ENCODE measurements around the gene PTBP1.

GRCh38 chr19:858868-859843, 61.9 kb downstream of the PTBP1 start, which contains the start of gene CFD:
- TF ChIP-seq, protein P1, sequence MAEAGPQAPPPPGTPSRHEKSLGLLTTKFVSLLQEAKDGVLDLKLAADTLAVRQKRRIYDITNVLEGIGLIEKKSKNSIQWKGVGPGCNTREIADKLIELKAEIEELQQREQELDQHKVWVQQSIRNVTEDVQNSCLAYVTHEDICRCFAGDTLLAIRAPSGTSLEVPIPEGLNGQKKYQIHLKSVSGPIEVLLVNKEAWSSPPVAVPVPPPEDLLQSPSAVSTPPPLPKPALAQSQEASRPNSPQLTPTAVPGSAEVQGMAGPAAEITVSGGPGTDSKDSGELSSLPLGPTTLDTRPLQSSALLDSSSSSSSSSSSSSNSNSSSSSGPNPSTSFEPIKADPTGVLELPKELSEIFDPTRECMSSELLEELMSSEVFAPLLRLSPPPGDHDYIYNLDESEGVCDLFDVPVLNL (CRISPR knock-in tag; IDR thresholded peaks at IDR 0.05; ENCODE audit: borderline replicate concordance, low read depth), result no peak
- TF ChIP-seq ETV6 (CRISPR knock-in tag; IDR thresholded peaks at IDR 0.05) (no peak), CREB1 (CRISPR knock-in tag; IDR thresholded peaks at IDR 0.05) (no peak)
- TF ChIP-seq, protein P2, sequence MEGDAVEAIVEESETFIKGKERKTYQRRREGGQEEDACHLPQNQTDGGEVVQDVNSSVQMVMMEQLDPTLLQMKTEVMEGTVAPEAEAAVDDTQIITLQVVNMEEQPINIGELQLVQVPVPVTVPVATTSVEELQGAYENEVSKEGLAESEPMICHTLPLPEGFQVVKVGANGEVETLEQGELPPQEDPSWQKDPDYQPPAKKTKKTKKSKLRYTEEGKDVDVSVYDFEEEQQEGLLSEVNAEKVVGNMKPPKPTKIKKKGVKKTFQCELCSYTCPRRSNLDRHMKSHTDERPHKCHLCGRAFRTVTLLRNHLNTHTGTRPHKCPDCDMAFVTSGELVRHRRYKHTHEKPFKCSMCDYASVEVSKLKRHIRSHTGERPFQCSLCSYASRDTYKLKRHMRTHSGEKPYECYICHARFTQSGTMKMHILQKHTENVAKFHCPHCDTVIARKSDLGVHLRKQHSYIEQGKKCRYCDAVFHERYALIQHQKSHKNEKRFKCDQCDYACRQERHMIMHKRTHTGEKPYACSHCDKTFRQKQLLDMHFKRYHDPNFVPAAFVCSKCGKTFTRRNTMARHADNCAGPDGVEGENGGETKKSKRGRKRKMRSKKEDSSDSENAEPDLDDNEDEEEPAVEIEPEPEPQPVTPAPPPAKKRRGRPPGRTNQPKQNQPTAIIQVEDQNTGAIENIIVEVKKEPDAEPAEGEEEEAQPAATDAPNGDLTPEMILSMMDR (IDR thresholded peaks at IDR 0.05), result no peak
